Adrenal gland (tissue), 5 donors: ENCODE data around the gene ARL6IP6.

Experiments used
- POLR2A ChIP-seq, 2 donors: fragments of 450-650 bp; IDR thresholded peaks; one replicate each; pipeline ENCODE4 v1.6.1; 2017; ENCODE audit warnings: antibody characterized with exemption in 2 of 2, mild to moderate bottlenecking in 2 of 2, moderate library complexity in 1 of 2
- TF ChIP-seq, protein P1 (sequence below), 6 experiments: fragments of 450-650 bp in 4 of 6; fragments of 200-600 bp in 2 of 6; sonication (generic) in 1 of 6; IDR thresholded peaks; 1 replicate in 5 of 6; 2 replicates in 1 of 6; pipeline versions ENCODE4 v1.5.1 to v1.8.0; 2016 to 2021; ENCODE audit warnings: antibody characterized with exemption in 6 of 6, mild to moderate bottlenecking in 2 of 6, moderate library complexity in 1 of 6
- donor health status: DM: no; HTN: no; CAD: no.

DNA sequence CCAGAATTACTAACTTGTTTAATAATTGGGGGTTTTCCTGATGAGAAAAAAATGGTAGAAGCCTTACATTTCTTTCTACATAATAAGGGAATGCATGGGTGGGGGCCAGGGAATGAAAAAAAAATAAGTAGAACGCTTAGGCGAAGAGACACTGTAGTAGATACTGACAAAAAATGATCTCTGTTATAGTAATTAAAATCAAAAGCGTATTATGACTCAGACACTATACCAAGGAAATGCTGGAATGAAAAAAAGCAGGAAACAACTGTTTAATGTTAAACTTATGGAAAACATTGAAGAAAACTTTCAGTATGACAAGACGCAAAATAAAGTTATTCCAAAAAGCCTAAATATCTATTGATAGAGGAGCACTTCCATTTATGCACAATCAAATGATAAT, 44.1 kb upstream of the ARL6IP6 start:
- TF ChIP-seq POLR2A (IDR thresholded peaks at IDR 0.05), result no peak
- TF ChIP-seq, protein P1, sequence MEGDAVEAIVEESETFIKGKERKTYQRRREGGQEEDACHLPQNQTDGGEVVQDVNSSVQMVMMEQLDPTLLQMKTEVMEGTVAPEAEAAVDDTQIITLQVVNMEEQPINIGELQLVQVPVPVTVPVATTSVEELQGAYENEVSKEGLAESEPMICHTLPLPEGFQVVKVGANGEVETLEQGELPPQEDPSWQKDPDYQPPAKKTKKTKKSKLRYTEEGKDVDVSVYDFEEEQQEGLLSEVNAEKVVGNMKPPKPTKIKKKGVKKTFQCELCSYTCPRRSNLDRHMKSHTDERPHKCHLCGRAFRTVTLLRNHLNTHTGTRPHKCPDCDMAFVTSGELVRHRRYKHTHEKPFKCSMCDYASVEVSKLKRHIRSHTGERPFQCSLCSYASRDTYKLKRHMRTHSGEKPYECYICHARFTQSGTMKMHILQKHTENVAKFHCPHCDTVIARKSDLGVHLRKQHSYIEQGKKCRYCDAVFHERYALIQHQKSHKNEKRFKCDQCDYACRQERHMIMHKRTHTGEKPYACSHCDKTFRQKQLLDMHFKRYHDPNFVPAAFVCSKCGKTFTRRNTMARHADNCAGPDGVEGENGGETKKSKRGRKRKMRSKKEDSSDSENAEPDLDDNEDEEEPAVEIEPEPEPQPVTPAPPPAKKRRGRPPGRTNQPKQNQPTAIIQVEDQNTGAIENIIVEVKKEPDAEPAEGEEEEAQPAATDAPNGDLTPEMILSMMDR (IDR thresholded peaks at IDR 0.05), result no peak
